ENCODE measurements around the gene CCDC134. TPM values are rescaled to one million over a fixed set of nuclear protein-coding genes. Genes with fewer than 3 reads are reported as not detected.
A peak's percentile ranks its signal among the peaks of the same experiment; 100 is the strongest.

Gene CCDC134
- total and polyA plus RNA-seq, 2 of the 13 experiments (the other 11 are each of a cell fraction or from before 2014, with no cell fraction given) = 4.8 to 17.4 TPM

DNA sequence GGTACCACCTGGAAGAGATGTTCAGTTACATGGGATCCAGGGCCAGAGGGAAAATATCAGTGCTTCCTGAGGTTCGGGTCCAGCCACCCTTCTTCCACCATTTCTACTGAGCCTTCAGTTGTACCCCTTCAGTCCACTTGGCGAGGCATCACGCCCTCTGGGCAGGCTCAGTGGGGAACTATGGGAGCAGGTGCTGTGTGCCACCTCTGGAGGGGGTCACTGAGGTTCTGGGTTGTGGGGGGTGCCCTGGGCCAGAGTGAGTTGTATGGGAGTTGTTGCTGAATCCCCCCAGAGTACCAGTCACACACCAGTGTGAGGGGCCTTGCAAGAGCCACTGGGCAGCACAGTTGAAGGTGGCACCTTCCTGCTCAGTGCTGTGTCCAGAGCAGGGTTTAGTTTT lies 29.7 kb downstream of the CCDC134 start (continued):
- TF ChIP-seq ZSCAN20 (CRISPR knock-in tag; IDR thresholded peaks at IDR 0.05; ENCODE audit: borderline replicate concordance) = no peak
- TF ChIP-seq, protein P1, sequence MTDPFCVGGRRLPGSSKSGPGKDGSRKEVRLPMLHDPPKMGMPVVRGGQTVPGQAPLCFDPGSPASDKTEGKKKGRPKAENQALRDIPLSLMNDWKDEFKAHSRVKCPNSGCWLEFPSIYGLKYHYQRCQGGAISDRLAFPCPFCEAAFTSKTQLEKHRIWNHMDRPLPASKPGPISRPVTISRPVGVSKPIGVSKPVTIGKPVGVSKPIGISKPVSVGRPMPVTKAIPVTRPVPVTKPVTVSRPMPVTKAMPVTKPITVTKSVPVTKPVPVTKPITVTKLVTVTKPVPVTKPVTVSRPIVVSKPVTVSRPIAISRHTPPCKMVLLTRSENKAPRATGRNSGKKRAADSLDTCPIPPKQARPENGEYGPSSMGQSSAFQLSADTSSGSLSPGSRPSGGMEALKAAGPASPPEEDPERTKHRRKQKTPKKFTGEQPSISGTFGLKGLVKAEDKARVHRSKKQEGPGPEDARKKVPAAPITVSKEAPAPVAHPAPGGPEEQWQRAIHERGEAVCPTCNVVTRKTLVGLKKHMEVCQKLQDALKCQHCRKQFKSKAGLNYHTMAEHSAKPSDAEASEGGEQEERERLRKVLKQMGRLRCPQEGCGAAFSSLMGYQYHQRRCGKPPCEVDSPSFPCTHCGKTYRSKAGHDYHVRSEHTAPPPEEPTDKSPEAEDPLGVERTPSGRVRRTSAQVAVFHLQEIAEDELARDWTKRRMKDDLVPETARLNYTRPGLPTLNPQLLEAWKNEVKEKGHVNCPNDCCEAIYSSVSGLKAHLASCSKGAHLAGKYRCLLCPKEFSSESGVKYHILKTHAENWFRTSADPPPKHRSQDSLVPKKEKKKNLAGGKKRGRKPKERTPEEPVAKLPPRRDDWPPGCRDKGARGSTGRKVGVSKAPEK (CRISPR knock-in tag; IDR thresholded peaks at IDR 0.05; ENCODE audit: borderline replicate concordance) = no peak
- TF ChIP-seq ZBTB3 (CRISPR knock-in tag; IDR thresholded peaks at IDR 0.05; ENCODE audit: borderline replicate concordance, low read depth) = no peak
- TF ChIP-seq ZNF569 (CRISPR knock-in tag; IDR thresholded peaks at IDR 0.05; ENCODE audit: borderline replicate concordance) = no peak
- TF ChIP-seq, protein P2, sequence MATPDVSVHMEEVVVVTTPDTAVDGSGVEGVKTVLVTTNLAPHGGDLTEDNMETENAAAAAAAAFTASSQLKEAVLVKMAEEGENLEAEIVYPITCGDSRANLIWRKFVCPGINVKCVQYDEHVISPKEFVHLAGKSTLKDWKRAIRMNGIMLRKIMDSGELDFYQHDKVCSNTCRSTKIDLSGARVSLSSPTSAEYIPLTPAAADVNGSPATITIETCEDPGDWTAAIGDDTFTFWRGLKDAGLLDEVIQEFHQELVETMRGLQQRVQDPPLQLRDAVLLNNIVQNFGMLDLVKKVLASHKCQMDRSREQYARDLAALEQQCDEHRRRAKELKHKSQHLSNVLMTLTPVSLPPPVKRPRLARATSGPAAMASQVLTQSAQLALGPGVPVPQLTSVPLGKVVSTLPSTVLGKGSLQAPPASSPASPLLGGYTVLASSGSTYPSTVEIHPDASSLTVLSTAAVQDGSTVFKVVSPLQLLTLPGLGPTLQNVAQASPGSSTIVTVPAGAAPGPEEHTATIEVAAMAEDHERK (CRISPR knock-in tag; IDR thresholded peaks at IDR 0.05; ENCODE audit: low read depth) = no peak

DNA sequence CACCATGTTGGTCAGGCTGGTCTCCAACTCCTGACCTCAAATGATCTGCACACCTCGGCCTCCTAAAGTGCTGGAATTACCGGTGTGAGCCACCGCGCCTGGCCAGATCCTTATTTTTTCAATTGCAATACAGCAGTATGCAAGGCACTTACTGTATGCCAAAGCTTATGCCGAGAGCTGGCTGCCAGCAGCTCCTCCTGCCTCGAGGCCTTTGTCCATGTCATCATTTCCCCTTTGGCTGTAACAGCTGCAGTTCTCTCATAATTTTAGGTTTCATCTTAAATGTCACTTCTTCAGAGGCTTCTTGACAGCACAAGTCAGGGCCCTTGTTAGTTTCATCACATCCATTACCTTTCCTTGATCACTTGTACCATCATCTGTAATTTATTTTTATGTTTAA lies 30.9 kb downstream of the CCDC134 start:
- in situ Hi-C loops (cut with HindIII; ENCODE audit: extremely low pct_ligation_motif_present, low pct_unique_long_range_greater_than_20kb) (no loop called here), intact Hi-C loops (cut with micrococcal nuclease; ENCODE audit: unreplicated experiment) (no loop called here)
- TF ChIP-seq, protein P3, sequence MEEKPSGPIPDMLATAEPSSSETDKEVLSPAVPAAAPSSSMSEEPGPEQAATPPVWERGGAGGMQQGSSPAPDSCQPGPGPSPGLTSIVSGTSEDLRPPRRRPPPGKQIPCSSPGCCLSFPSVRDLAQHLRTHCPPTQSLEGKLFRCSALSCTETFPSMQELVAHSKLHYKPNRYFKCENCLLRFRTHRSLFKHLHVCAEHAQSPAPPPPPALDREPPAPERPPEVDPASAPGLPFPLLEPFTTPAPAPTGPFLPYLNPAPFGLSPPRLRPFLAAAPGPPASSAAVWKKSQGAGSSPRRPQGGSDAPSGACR (CRISPR knock-in tag; IDR thresholded peaks at IDR 0.05) = no peak
- 0 out of 2 replicates have a peak, but pooled peaks have one; percentile 24 for TF ChIP-seq ZNF350 (CRISPR knock-in tag; IDR thresholded peaks at IDR 0.05; ENCODE audit: borderline replicate concordance, low read depth)
- Histone ChIP-seq H3K4me2 (ENCODE audit: low read depth, low read length) (no peak overlapping the region), H3K36me3 (replicated peaks in 1 of 2; ENCODE audit: control insufficient read depth in 1 of 2, insufficient read depth in 2 of 2, low read length in 2 of 2) (peaks cover 1 to 10% of the 10 kb centered on the region in 2 experiments; a peak in 4 of 5 replicates), H4K20me1 (ENCODE audit: insufficient read depth, low read length) (peaks cover 4% of the 10 kb centered on the region; the same call in 1 of the 2 replicates), H3K27me3 (ENCODE audit: control insufficient read depth in 1 of 2, insufficient read depth in 2 of 2, low read length in 2 of 2) (no peaks in the 10 kb centered on the region; a peak in 1 of 5 replicates), H3K9me3 (ENCODE audit: low read length) (no peaks in the 10 kb centered on the region), H3K4me1 (ENCODE audit: insufficient read depth, low read length) (peaks cover 44% of the 10 kb centered on the region), H3K27ac (ENCODE audit: extremely low read length, insufficient read depth, low read length) (peak overlapping the region; percentile 96), H2AFZ (ENCODE audit: low read length) (no peak overlapping the region), H3K9ac (ENCODE audit: insufficient read depth, low read depth, low read length) (no peak overlapping the region), H3K4me3 (replicated peaks in 1 of 3; ENCODE audit: insufficient read depth in 1 of 3, low read depth in 2 of 3, low read length in 3 of 3) (no peak overlapping the region), H3K79me2 (ENCODE audit: insufficient read depth, low read length) (peaks cover 34% of the 10 kb centered on the region)
- BruUV-seq (replicated peaks) = no TSS peak
- WGBS (ENCODE audit: low lambda C conversion rate) = 95% methylated on average over 6 of the region's 6 CpGs
- ChIA-PET CTCF (ENCODE audit: low intra/inter-chr PET ratio, low total read pairs) (no interaction called here), POLR2A (interaction anchor here (0.6 to 4.0 kb wide), 3 partner anchors 11 to 31 kb away, joined by 3 to 45 read pairs (median 24); partner anchors contain the start of gene CCDC134)
- DNase-seq (ENCODE audit: low spot score) (no peak), FAIRE-seq (no peak), ATAC-seq (no peak)
